ENCODE results near the gene HASPIN.

GRCh38 chr17:3747805-3748204 lies 24.1 kb downstream of the HASPIN start:
- TF ChIP-seq SMAD2 (IDR thresholded peaks at IDR 0.05; ENCODE audit: low read depth, low read length): no peak
- no peak for TF ChIP-seq JUN (IDR thresholded peaks at IDR 0.05; ENCODE audit: borderline replicate concordance, low read depth, low read length)
- no peak for TF ChIP-seq JUN (CRISPR knock-in tag; IDR thresholded peaks at IDR 0.05; ENCODE audit: borderline replicate concordance)
- no peak for TF ChIP-seq NCOR1 (IDR thresholded peaks at IDR 0.05)
